ENCODE measurements around the gene OR8B2.
A peak's percentile ranks its signal among the peaks of the same experiment; 100 is the strongest.
"Not testable (repeated sequence)": the region's sequence is repeated elsewhere in the genome, so short reads cannot be mapped to it uniquely, and the experiment has no call there.

The OR8B2 gene

GRCh38 chr11:124405581-124405980 lies 21.3 kb upstream of the OR8B2 start:
- in situ Hi-C loops (cut with HindIII; ENCODE audit: low sequenced_read_pairs): no loop called here
- no peak overlapping the region for H3K4me3 ChIP-seq (ENCODE audit: low read depth, low read length)
- no peak for TF ChIP-seq CTCF (IDR thresholded peaks at IDR 0.05; ENCODE audit: low read depth, low read length, missing control alignments)
- no peak for DNase-seq (ENCODE audit: low read depth)

GRCh38 chr11:124403186-124403585 lies 18.9 kb upstream of the OR8B2 start:
- DNase-seq (ENCODE audit: low read depth); in situ Hi-C loops (cut with HindIII; ENCODE audit: low sequenced_read_pairs); H3K4me3 ChIP-seq (ENCODE audit: low read depth, low read length): not testable (repeated sequence)

GRCh38 chr11:124402326-124402922 lies 18.1 kb upstream of the OR8B2 start:
- no peak overlapping the region for H3K4me3 ChIP-seq (ENCODE audit: low read depth, low read length)
- peak; percentile 89 for TF ChIP-seq CTCF (IDR thresholded peaks at IDR 0.05; ENCODE audit: low read depth, low read length, missing control alignments)
- DNase-seq (ENCODE audit: low read depth): peak; percentile 88
- in situ Hi-C loops (cut with HindIII; ENCODE audit: low sequenced_read_pairs): no loop called here

- TF ChIP-seq CTCF (IDR thresholded peaks at IDR 0.05; ENCODE audit: low read depth, low read length, missing control alignments): no peak
- no peak for DNase-seq (ENCODE audit: low read depth)
- H3K4me3 ChIP-seq (ENCODE audit: low read depth, low read length): no peak within 1 kb of the TSS
- in situ Hi-C loops (cut with HindIII; ENCODE audit: low sequenced_read_pairs): no loop called here
These were observed 14.6 kb upstream of the OR8B2 start, which contains the start of gene OR8B3 for GRCh38 chr11:124398924-124399323. OR8B3 (minus strand) TSS chr11:124399024; CDS start chr11:124397351, 1,673 bp downstream.

- DNase-seq (ENCODE audit: low read depth); in situ Hi-C loops (cut with HindIII; ENCODE audit: low sequenced_read_pairs); H3K4me3 ChIP-seq (ENCODE audit: low read depth, low read length): not testable (repeated sequence)
These were observed 12.5 kb upstream of the OR8B2 start for GRCh38 chr11:124396847-124397246.

GRCh38 chr11:124394408-124394807 lies 10.1 kb upstream of the OR8B2 start:
- no peak for TF ChIP-seq CTCF (IDR thresholded peaks at IDR 0.05; ENCODE audit: low read depth, low read length, missing control alignments)
- in situ Hi-C loops (cut with HindIII; ENCODE audit: low sequenced_read_pairs): no loop called here
- no peak overlapping the region for H3K4me3 ChIP-seq (ENCODE audit: low read depth, low read length)
- no peak for DNase-seq (ENCODE audit: low read depth)

- in situ Hi-C loops (cut with HindIII; ENCODE audit: low sequenced_read_pairs); H3K4me3 ChIP-seq (ENCODE audit: low read depth, low read length); DNase-seq (ENCODE audit: low read depth): not testable (repeated sequence)
These were observed 1.4 kb downstream of the OR8B2 start for GRCh38 chr11:124382857-124383256.

- in situ Hi-C loops (cut with HindIII; ENCODE audit: low sequenced_read_pairs): no loop called here
- no peak overlapping the region for H3K4me3 ChIP-seq (ENCODE audit: low read depth, low read length)
- no peak for DNase-seq (ENCODE audit: low read depth)
- TF ChIP-seq CTCF (IDR thresholded peaks at IDR 0.05; ENCODE audit: low read depth, low read length, missing control alignments): no peak
These were observed 3.7 kb downstream of the OR8B2 start for GRCh38 chr11:124380585-124380984.

All from astrocyte of the cerebellum (primary cell).